ENCODE data around the gene OSBPL2.

The OSBPL2 gene

GRCh38 chr20:62237801-62238568, at the start of gene OSBPL2:
TSS of gene OSBPL2 (plus strand) at chr20:62238521. CDS start at chr20:62256185, 17,664 bp downstream.
- DNase-seq (ENCODE audit: low read depth in 1 of 2, low spot score in 1 of 2): peak; percentile 99 to 100

- no peak for DNase-seq (ENCODE audit: low read depth in 1 of 2, low spot score in 1 of 2)
Measured at GRCh38 chr20:62190639-62191411, 47.5 kb upstream of the OSBPL2 start.

GRCh38 chr20:62191781-62192559, 46.4 kb upstream of the OSBPL2 start:
- no peak for DNase-seq (ENCODE audit: low read depth in 1 of 2, low spot score in 1 of 2)

- no peak for DNase-seq (ENCODE audit: low read depth in 1 of 2, low spot score in 1 of 2)
Measured at GRCh38 chr20:62192635-62193034, 45.7 kb upstream of the OSBPL2 start.

- DNase-seq (ENCODE audit: low read depth in 1 of 2, low spot score in 1 of 2): no peak
Measured at GRCh38 chr20:62193079-62194025, 45.0 kb upstream of the OSBPL2 start.

- no peak for DNase-seq (ENCODE audit: low read depth in 1 of 2, low spot score in 1 of 2)
Measured at GRCh38 chr20:62195075-62195405, 43.3 kb upstream of the OSBPL2 start.

GRCh38 chr20:62195736-62196135, 42.6 kb upstream of the OSBPL2 start:
- DNase-seq (ENCODE audit: low read depth in 1 of 2, low spot score in 1 of 2): no peak

GRCh38 chr20:62196286-62196685, 42.0 kb upstream of the OSBPL2 start:
- no peak for DNase-seq (ENCODE audit: low read depth in 1 of 2, low spot score in 1 of 2)

GRCh38 chr20:62197311-62197710, 41.0 kb upstream of the OSBPL2 start:
- DNase-seq (ENCODE audit: low read depth in 1 of 2, low spot score in 1 of 2): no peak

- DNase-seq (ENCODE audit: low read depth in 1 of 2, low spot score in 1 of 2): no peak
Measured at GRCh38 chr20:62197801-62198200, 40.5 kb upstream of the OSBPL2 start.

- DNase-seq (ENCODE audit: low read depth in 1 of 2, low spot score in 1 of 2): no peak
Measured at GRCh38 chr20:62198496-62198895, 39.8 kb upstream of the OSBPL2 start.

GRCh38 chr20:62198931-62199330, 39.4 kb upstream of the OSBPL2 start:
- DNase-seq (ENCODE audit: low read depth in 1 of 2, low spot score in 1 of 2): no peak

- DNase-seq (ENCODE audit: low read depth in 1 of 2, low spot score in 1 of 2): no peak
Measured at GRCh38 chr20:62200491-62201172, 37.7 kb upstream of the OSBPL2 start.

GRCh38 chr20:62201173-62202082, 36.9 kb upstream of the OSBPL2 start:
- DNase-seq (ENCODE audit: low read depth in 1 of 2, low spot score in 1 of 2): no peak

- no peak for DNase-seq (ENCODE audit: low read depth in 1 of 2, low spot score in 1 of 2)
Measured at GRCh38 chr20:62202083-62202395, 36.3 kb upstream of the OSBPL2 start.

GRCh38 chr20:62202676-62203377, 35.5 kb upstream of the OSBPL2 start:
- no peak for DNase-seq (ENCODE audit: low read depth in 1 of 2, low spot score in 1 of 2)

- DNase-seq (ENCODE audit: low read depth in 1 of 2, low spot score in 1 of 2): no peak
Measured at GRCh38 chr20:62203378-62204030, 34.8 kb upstream of the OSBPL2 start.

All from activated T-helper 1 cell treated with anti-CD3 and anti-CD28 coated beads, Interleukin-2, amount 50 U/mL, for 16 hours (primary cell).